T-helper 1 cell (primary cell): Measurements from ENCODE around the gene COG3.

Source experiments
- DNase-seq, 5 donors: peaks; one replicate each; pipeline ENCODE4 v3.0.0-alpha.2; 2012 to 2020

COG3 gene

GRCh38 chr13:45510672-45511071, 45.9 kb downstream of the COG3 start:
- DNase-seq: no peak

- peak in 2 of 5 donors; percentile 30 to 61 for DNase-seq
Measured at GRCh38 chr13:45511310-45512097, 46.8 kb downstream of the COG3 start.

- no peak for DNase-seq
Measured at GRCh38 chr13:45512098-45512496, 47.4 kb downstream of the COG3 start.

GRCh38 chr13:45516757-45517156, 52.0 kb downstream of the COG3 start:
- DNase-seq: no peak

- peak in 1 of 5 donors; percentile 45 for DNase-seq
Measured at GRCh38 chr13:45518525-45519245, 53.9 kb downstream of the COG3 start.

GRCh38 chr13:45519493-45519892, 54.8 kb downstream of the COG3 start:
- peak in 1 of 5 donors; percentile 58 for DNase-seq

- no peak for DNase-seq
Measured at GRCh38 chr13:45521297-45521696, 56.6 kb downstream of the COG3 start.

GRCh38 chr13:45522571-45522970, 57.8 kb downstream of the COG3 start:
- DNase-seq: no peak

- no peak for DNase-seq
Measured at GRCh38 chr13:45527699-45528462, 63.1 kb downstream of the COG3 start.

GRCh38 chr13:45529758-45530157, 65.0 kb downstream of the COG3 start:
- DNase-seq: no peak

GRCh38 chr13:45534604-45535003, 69.9 kb downstream of the COG3 start:
- DNase-seq: no peak

- no peak for DNase-seq
Measured at GRCh38 chr13:45536224-45536623, 71.5 kb downstream of the COG3 start.

GRCh38 chr13:45537516-45537915, 72.8 kb downstream of the COG3 start:
- DNase-seq: no peak

- DNase-seq: no peak
Measured at GRCh38 chr13:45538382-45538781, 73.6 kb downstream of the COG3 start.

GRCh38 chr13:45540195-45540594, 75.5 kb downstream of the COG3 start:
- no peak for DNase-seq

GRCh38 chr13:45540864-45541263, 76.1 kb downstream of the COG3 start:
- no peak for DNase-seq

GRCh38 chr13:45541806-45542205, 77.1 kb downstream of the COG3 start:
- no peak for DNase-seq

- no peak for DNase-seq
Measured at GRCh38 chr13:45542391-45542790, 77.7 kb downstream of the COG3 start.

GRCh38 chr13:45542878-45543277, 78.1 kb downstream of the COG3 start:
- DNase-seq: no peak

GRCh38 chr13:45544520-45544919, 79.8 kb downstream of the COG3 start:
- DNase-seq: no peak

- DNase-seq: no peak
Measured at GRCh38 chr13:45545686-45546409, 81.1 kb downstream of the COG3 start.

GRCh38 chr13:45546410-45546765, 81.6 kb downstream of the COG3 start:
- no peak for DNase-seq

GRCh38 chr13:45548281-45548680, 83.5 kb downstream of the COG3 start:
- DNase-seq: no peak
